ENCODE results near the gene SPRYD7. TPM values are rescaled to one million over a fixed set of nuclear protein-coding genes. Genes with fewer than 3 reads are reported as not detected.

Gene SPRYD7
- total RNA-seq, 2 donors from 2014 or later, result 4.6 to 5.0 TPM

- H3K36me3 Mint-ChIP-seq, result no peaks in the 10 kb centered on the region
- no peaks in the 10 kb centered on the region for H3K9me3 Mint-ChIP-seq
These were observed 40.3 kb downstream of the SPRYD7 start for GRCh38 chr13:49895826-49896225.

DNA sequence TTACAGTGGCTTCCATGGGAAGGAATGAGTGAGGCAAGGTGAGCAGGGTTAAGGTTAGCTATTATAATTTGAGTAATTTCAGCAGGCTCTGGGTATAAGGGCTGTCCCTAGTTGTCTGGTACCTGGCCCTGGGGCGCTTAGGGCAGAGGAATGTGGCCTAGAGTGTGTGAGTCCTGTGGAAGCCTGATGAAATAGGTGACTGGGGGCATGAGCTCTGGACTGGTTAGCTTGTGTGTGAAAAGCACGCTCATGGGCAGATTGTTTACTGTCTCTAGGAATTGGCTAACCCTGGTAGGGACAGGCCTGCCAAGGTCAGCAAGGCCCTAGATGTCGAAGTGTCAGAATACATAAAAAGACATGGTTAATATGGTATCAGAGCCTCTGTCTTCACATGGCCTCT, 42.5 kb downstream of the SPRYD7 start:
- H3K9me3 Mint-ChIP-seq, result no peaks in the 10 kb centered on the region
- no peak for ATAC-seq

More at GRCh38 chr13:49895826-49896225, 40.3 kb downstream of the SPRYD7 start:
- ATAC-seq, result no peak
- no peak overlapping the region for H3K27ac Mint-ChIP-seq
- DNase-seq (ENCODE audit: low spot score in 2 of 2), result no peak

DNA sequence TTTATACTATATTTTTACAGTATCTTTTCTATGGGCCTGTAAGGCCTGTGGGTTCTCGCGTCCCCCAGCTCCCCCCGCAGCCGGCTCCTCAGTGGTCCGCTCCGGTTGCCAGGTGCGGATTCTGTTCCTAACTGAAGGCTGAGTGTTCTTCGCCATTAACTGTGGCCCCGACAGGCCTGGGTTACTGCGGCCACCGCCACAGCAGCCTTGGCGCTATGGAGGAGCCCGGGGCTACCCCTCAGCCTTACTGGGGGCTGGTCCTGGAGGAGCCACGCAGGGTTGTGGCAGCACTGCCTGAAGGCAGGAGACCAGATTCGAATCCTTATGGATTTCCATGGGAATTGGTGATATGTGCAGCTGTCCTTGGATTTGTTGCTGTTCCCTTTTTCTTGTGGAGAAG, 45.8 kb downstream of the SPRYD7 start:
- H3K36me3 Mint-ChIP-seq, result no peaks in the 10 kb centered on the region
- DNase-seq (ENCODE audit: low spot score in 2 of 2) (no peak), ATAC-seq (no peak)
- no peaks in the 10 kb centered on the region for H3K9me3 Mint-ChIP-seq
- H3K27ac Mint-ChIP-seq, result no peak overlapping the region

More for the DNA sequence above, 42.5 kb downstream of the SPRYD7 start:
- no peak for DNase-seq (ENCODE audit: low spot score in 2 of 2)
- H3K36me3 Mint-ChIP-seq, result no peaks in the 10 kb centered on the region
- H3K27ac Mint-ChIP-seq, result no peak overlapping the region

DNA sequence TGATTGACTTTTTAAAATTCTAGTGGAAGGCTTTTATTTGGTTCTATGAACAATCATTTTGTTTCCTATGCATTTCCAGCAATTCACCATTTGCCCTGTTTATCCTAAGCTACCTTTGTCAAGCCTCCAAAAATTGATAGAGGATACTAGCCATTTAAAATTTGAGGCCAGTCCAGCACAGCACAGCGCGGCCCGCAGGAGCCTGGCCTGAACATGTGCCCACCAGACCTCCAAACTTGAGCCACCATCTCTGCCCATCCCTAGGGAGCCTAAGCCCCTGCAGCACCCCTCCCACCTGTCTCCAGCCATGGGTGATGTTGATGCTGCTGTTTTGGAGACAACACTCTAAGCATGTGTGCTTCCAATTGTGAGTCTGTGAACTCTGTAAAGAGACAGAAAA, 57.5 kb downstream of the SPRYD7 start:
- DNase-seq (ENCODE audit: low spot score in 2 of 2) (no peak), ATAC-seq (no peak)
- H3K9me3 Mint-ChIP-seq, result peaks cover 16 to 19% of the 10 kb centered on the region in 2 donors
- H3K36me3 Mint-ChIP-seq, result peaks cover 10 to 25% of the 10 kb centered on the region in 2 donors
- no peak overlapping the region for H3K27ac Mint-ChIP-seq

DNA sequence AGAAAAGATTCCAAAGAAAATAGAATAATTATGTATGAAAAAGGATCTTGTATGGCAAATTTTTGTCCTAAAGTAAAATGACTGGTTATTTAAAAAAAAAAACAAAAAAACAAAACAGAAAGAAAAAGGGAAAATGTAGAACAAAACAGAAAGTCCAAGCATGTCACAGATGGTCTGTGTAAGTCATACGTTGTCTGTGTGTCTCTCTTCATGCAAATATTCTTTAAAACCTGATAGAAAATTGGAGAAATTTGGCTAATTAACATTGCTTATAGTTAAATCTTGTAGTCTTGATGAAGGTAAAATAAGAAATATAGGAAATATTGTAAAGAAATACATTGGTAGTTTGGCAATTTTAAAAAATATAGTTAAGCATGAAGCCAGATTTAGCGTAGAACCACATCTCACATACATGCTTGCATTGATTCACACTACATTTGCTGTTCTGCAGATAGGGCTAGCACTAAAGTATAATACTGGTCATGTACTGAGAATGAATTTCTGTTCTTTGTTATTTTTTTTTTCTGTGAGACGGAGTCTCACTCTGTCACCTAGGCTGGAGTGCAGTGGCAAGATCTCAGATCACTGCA, 58.4 kb downstream of the SPRYD7 start:
- Mint-ChIP-seq H3K36me3 (peaks cover 10 to 25% of the 10 kb centered on the region in 2 donors), H3K27ac (no peak overlapping the region), H3K9me3 (peaks cover 16 to 19% of the 10 kb centered on the region in 2 donors)
- no peak for DNase-seq (ENCODE audit: low spot score in 2 of 2)
- ATAC-seq, result no peak

- H3K36me3 Mint-ChIP-seq, result peaks cover 10 to 20% of the 10 kb centered on the region in 2 donors
These were observed 61.7 kb downstream of the SPRYD7 start for GRCh38 chr13:49874430-49874829.

DNA sequence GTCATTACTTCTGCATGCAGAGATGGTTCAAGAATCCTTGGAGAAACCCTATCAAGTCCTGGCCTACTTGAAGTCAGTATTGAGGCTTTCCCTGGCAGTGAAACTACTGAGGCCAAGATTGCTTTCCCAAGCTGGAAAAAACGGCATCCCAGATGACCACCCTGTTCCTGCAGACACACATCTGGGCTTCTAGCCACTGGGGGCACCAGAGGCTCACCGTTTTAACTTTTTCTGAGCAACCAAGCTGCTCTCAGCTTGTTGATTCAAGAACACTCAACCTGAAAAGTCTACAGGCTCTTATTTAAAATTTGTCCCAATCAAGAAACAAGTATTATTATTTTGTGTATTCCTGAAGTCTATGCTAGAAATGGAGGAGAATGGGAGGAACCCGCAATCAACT, 66.6 kb downstream of the SPRYD7 start:
- peaks cover 7 to 8% of the 10 kb centered on the region in 2 donors for H3K9me3 Mint-ChIP-seq
- peaks cover 3% of the 10 kb centered on the region in 2 donors for H3K36me3 Mint-ChIP-seq
- no peak overlapping the region for H3K27ac Mint-ChIP-seq
- ATAC-seq (no peak), DNase-seq (ENCODE audit: low spot score in 2 of 2) (no peak)

More at GRCh38 chr13:49874430-49874829, 61.7 kb downstream of the SPRYD7 start:
- ATAC-seq, result no peak
- H3K9me3 Mint-ChIP-seq, result peaks cover 12 to 19% of the 10 kb centered on the region in 2 donors
- no peak for DNase-seq (ENCODE audit: low spot score in 2 of 2)
- no peak overlapping the region for H3K27ac Mint-ChIP-seq

DNA sequence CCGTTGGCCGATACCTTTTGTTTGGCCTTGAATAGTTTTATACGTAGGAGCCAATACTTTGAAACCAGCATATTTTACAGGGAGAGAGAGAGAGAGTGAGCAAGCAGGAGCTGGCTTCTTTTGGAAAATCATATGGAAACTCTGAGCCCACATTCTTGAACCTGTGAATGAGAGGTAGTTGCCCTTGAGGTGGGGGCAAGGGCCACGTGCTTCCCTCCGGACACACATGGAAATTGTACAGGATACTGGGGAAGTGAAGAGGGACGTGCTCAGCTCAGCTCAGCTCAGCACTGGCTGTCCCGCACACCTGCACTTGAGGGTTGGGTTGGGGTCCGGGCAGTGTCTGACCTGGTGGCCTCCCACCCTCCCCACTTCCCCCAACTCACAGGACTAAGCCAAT, 68.3 kb downstream of the SPRYD7 start:
- H3K9me3 Mint-ChIP-seq, result peaks cover 3 to 4% of the 10 kb centered on the region in 2 donors
- H3K27ac Mint-ChIP-seq, result no peak overlapping the region
- ATAC-seq (no peak), DNase-seq (ENCODE audit: low spot score in 2 of 2) (no peak)
- H3K36me3 Mint-ChIP-seq, result no peaks in the 10 kb centered on the region

GRCh38 chr13:49865218-49865617, 70.9 kb downstream of the SPRYD7 start:
- H3K9me3 Mint-ChIP-seq, result peaks cover 3 to 4% of the 10 kb centered on the region in 2 donors
- ATAC-seq (no peak), DNase-seq (ENCODE audit: low spot score in 2 of 2) (no peak)
- no peak overlapping the region for H3K27ac Mint-ChIP-seq
- H3K36me3 Mint-ChIP-seq, result no peaks in the 10 kb centered on the region

DNA sequence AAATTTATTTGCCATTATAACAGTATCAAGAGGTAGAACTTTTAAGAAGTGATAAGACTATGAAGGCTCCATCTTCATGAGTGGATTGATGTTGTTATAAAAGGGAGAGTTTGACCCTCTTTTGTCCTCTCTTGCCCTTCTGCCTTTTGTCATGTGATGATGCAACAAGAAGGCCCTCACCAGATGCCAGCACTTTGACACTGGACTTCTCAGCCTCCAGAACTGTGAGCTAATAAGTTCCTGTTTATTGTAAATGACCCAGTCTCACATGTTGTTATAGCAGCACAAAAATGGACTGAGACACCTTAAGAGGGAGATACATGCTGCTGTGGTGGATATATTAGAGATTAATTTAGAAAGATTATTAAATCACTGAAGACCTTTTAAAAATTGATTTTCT, 71.6 kb downstream of the SPRYD7 start:
- Mint-ChIP-seq H3K36me3 (no peaks in the 10 kb centered on the region), H3K27ac (no peak overlapping the region), H3K9me3 (peaks cover 3 to 4% of the 10 kb centered on the region in 2 donors)
- ATAC-seq (no peak), DNase-seq (ENCODE audit: low spot score in 2 of 2) (no peak)

Other genes with a start within 250 kb of the SPRYD7 start
- gene EBPL, start 244.9 kb downstream of the SPRYD7 start, total RNA-seq, result 10 to 100 TPM; 31.9 to 59.9 TPM
- 10 to 100 TPM; 33.0 to 36.3 TPM for gene KPNA3, start 143.7 kb downstream of the SPRYD7 start, total RNA-seq
- gene TRIM13, start 60.7 kb upstream of the SPRYD7 start, total RNA-seq, result 10 to 100 TPM; 12.2 to 20.7 TPM
- under 1 TPM; 0.23 to 0.31 TPM for gene KCNRG, start 79.1 kb upstream of the SPRYD7 start, total RNA-seq

Measured in activated naive CD4-positive, alpha-beta T cell treated with anti-CD3 and anti-CD28 coated beads, Interleukin-2, amount 50 U/mL, for 72 hours (primary cell).